GM12878 (cell line): ENCODE data around the gene NOTCH1. TPM values are rescaled to one million over a fixed set of nuclear protein-coding genes. Genes with fewer than 3 reads are reported as not detected.

ENCODE experiments used
- ATF2 ChIP-seq: IDR thresholded peaks from 2 replicates; pipeline ENCODE4 v1.6.1; 2012; ENCODE audit warnings: low read length, inconsistent platforms
- CREM ChIP-seq: IDR thresholded peaks from 2 replicates; pipeline ENCODE4 v1.6.1; 2014; ENCODE audit warnings: antibody characterized with exemption, low read depth
- EED ChIP-seq: sonication (generic); IDR thresholded peaks from 2 replicates; pipeline ENCODE4 v1.6.1; 2016; ENCODE audit warnings: antibody characterized with exemption, low read depth
- ESRRA ChIP-seq: IDR thresholded peaks from 2 replicates; pipeline ENCODE4 v1.6.1; 2012; ENCODE audit warnings: mild to moderate bottlenecking, low read length, improper control_type of control experiment
- ETV6 ChIP-seq, 2 experiments: fragments of 450-650 bp in 1 of 2; IDR thresholded peaks in 1 of 2; conservative IDR thresholded peaks in 1 of 2; 2 replicates each; pipeline ENCODE4 v1.6.1; 2014; ENCODE audit warnings: antibody characterized with exemption in 1 of 2, borderline replicate concordance in 1 of 2, low read depth in 1 of 2, mild to moderate bottlenecking in 1 of 2, moderate library complexity in 1 of 2
- EZH2 ChIP-seq: IDR thresholded peaks from 2 replicates; pipeline ENCODE4 v1.6.1; 2012; ENCODE audit warnings: low read depth, mild to moderate bottlenecking, control low read depth, inconsistent platforms, low read length, borderline replicate concordance; ENCODE audit not compliant: control insufficient read depth
- HDAC2 ChIP-seq: fragments of 200-600 bp; sonication (generic); IDR thresholded peaks from 2 replicates; pipeline ENCODE4 v1.6.1; 2017
- JUND ChIP-seq: IDR thresholded peaks from 2 replicates; pipeline ENCODE4 v1.6.1; 2012; ENCODE audit warnings: low read depth, mild to moderate bottlenecking, low read length, improper control_type of control experiment, moderate library complexity
- MAX ChIP-seq: IDR thresholded peaks from 2 replicates; pipeline ENCODE4 v1.6.1; 2012; ENCODE audit warnings: low read depth, low read length, improper control_type of control experiment
- MEF2A ChIP-seq: IDR thresholded peaks from 2 replicates; pipeline ENCODE4 v1.6.1; 2011; ENCODE audit warnings: low read depth, mild to moderate bottlenecking, low read length, moderate library complexity; ENCODE audit not compliant: insufficient read depth
- MTA3 ChIP-seq: IDR thresholded peaks from 2 replicates; pipeline ENCODE4 v1.6.1; 2012; ENCODE audit warnings: low read length, inconsistent platforms, borderline replicate concordance
- NFYB ChIP-seq: IDR thresholded peaks from 2 replicates; pipeline ENCODE4 v1.6.1; 2011; ENCODE audit warnings: low read depth, mild to moderate bottlenecking, low read length, improper control_type of control experiment, moderate library complexity; ENCODE audit not compliant: insufficient read depth
- RFX5 ChIP-seq: IDR thresholded peaks from 2 replicates; pipeline ENCODE4 v1.6.1; 2011; ENCODE audit warnings: low read depth, low read length, improper control_type of control experiment
- SIN3A ChIP-seq: IDR thresholded peaks from 2 replicates; pipeline ENCODE4 v1.6.1; 2012; ENCODE audit warnings: low read depth, low read length, improper control_type of control experiment
- SMARCA5 ChIP-seq: fragments of 450-650 bp; IDR thresholded peaks from 2 replicates; pipeline ENCODE4 v1.6.1; 2017; ENCODE audit warnings: mild to moderate bottlenecking
- SP1 ChIP-seq: IDR thresholded peaks from one replicate; pipeline ENCODE4 v1.6.1; 2011; ENCODE audit warnings: low read depth, low read length
- SUPT20H ChIP-seq: IDR thresholded peaks from 2 replicates; pipeline ENCODE4 v1.6.1; 2011; ENCODE audit warnings: low read depth, mild to moderate bottlenecking, low read length, moderate library complexity, borderline replicate concordance; ENCODE audit not compliant: control insufficient read depth
- TARDBP ChIP-seq: IDR thresholded peaks from 2 replicates; pipeline ENCODE4 v1.6.1; 2016; ENCODE audit warnings: borderline replicate concordance
- TCF3 ChIP-seq: IDR thresholded peaks from 2 replicates; pipeline ENCODE4 v1.6.1; 2012; ENCODE audit warnings: low read depth, mild to moderate bottlenecking, low read length, borderline replicate concordance; ENCODE audit not compliant: insufficient read depth
- YBX1 ChIP-seq: fragments of 450-650 bp; IDR thresholded peaks from 2 replicates; pipeline ENCODE4 v1.6.1; 2016; ENCODE audit warnings: antibody characterized with exemption
- ZNF24 ChIP-seq: fragments of 450-650 bp; IDR thresholded peaks from 2 replicates; pipeline ENCODE4 v1.6.1; 2017; ENCODE audit warnings: antibody characterized with exemption, mild to moderate bottlenecking
- ZNF592 ChIP-seq: fragments of 450-650 bp; IDR thresholded peaks from 2 replicates; pipeline ENCODE4 v1.6.1; 2017; ENCODE audit warnings: mild to moderate bottlenecking, moderate library complexity
- ZNF687 ChIP-seq: fragments of 450-650 bp; IDR thresholded peaks from 2 replicates; pipeline ENCODE4 v1.6.1; 2017; ENCODE audit warnings: mild to moderate bottlenecking, moderate library complexity
- polyA plus RNA-seq, 11 experiments: library from polyadenylated mRNA; depleted of rRNA in 4 of 11; unstranded in 6 of 11; stranded (reverse) in 5 of 11; fragments of >200 nt; fragmentation: Nextera tagmentation in 4 of 11; fragmentation: Illumina TruSeq in 1 of 11; extraction: Ambion mirVana in 4 of 11; extraction: Trizol in 1 of 11; gene quantifications; 1 replicate in 1 of 11; 2 replicates in 10 of 11; pipeline versions ENCODE4 v1.2.1 to v1.2.3, GENCODE V29; 2011 to 2016; ENCODE audit warnings: inconsistent platforms in 2 of 11, missing spikeins in 2 of 11, low read depth in 1 of 11
- total RNA-seq, 4 experiments: library from RNA; depleted of rRNA in 3 of 4; stranded (reverse); fragments of >200 nt in 3 of 4; fragmentation: Illumina TruSeq in 1 of 4; extraction: Trizol in 1 of 4; gene quantifications; 2 replicates each; pipeline versions ENCODE4 v1.2.1 to v1.2.3, GENCODE V29; 2013 to 2021

Gene NOTCH1
- total and polyA plus RNA-seq, 10 of the 15 experiments (the other 5 are each of a cell fraction or from before 2014, with no cell fraction given): 0.02 to 40.0 (median 3.7) TPM

DNA sequence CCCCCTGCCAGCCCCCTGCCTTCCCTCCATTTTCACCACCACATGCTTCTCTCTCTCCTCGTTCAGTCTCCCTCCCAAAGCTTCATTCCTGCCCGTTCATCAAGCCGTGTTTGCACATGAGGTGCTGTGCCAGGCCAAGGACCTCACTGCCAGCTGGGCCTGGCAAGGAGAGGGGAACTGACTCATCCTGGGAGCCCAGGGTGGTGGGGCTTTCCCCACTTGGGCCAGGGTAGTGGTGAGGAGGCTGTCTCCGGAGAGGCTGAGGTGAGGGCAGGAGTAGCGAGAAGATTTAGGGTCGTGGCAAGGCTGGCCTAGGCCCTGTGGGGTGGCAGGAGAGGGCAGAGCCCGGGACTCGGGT lies 30.4 kb upstream of the NOTCH1 start (continued):
- TF ChIP-seq EED (no peak), NFYB (no peak), YBX1 (no peak), ZNF24 (no peak), RFX5 (no peak), SIN3A (no peak), ESRRA (no peak), MAX (no peak), SP1 (no peak), ZNF687 (peak; percentile 70), MTA3 (no peak), MEF2A (no peak), ETV6 (conservative IDR thresholded peaks at IDR 0.05 in 1 of 2, IDR thresholded peaks at IDR 0.05 in 1 of 2; ENCODE audit: borderline replicate concordance in 1 of 2, low read depth in 1 of 2) (no peak), ZNF592 (no peak), EZH2 (no peak), HDAC2 (no peak), CREM (no peak), JUND (0 out of 2 replicates have a peak, but pooled peaks have one; percentile 6), TARDBP (no peak), SMARCA5 (no peak), ATF2 (no peak), TCF3 (peak; percentile 59; the same call in 1 of the 2 replicates), SUPT20H (no peak)
